GM19193 (cell line): ENCODE measurements around the gene FMO2.

Experiments
- POLR2A ChIP-seq: IDR thresholded peaks from 4 replicates; pipeline ENCODE4 v1.6.1; 2011; ENCODE audit not compliant: insufficient read depth, insufficient read length; ENCODE audit errors: extremely low read depth

FMO2 gene

DNA sequence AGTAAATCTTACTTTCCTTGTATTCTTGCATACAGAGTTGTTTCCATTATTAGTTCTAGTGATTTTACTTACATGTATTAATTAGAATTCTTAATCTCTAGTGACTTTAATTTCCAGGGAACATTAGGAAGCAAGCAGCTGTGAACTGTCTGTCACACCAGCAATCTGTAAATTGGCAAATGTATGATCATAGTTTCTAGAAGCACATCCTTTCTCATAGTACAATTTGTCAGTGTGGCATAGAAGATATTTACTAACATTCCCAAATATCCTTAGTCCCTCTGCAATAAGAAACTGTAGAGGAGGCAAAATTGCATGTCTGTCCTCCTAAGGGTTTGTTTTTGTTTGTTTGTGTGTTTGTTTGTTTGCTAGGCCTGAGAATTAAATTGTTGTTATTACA, 46.2 kb downstream of the FMO2 start:
- no peak for TF ChIP-seq POLR2A

DNA sequence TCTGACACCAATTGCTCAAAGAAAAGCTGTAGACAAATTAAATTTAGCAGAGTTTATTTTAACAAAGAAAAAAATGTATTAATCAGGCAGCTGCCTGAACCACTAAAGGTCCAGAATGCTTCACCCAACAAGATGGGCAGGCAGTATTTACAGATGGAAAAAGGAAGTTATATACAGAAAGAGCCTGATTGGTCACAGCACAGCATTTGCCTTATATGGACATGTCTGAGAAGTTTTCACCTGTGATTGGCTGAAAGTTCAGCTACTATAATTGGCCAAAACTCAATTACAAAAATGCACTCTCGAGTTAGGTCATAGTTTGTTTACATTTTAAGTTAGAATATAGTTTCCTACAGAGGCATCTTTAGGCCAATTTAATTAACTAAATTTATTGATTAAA, 48.1 kb downstream of the FMO2 start:
- TF ChIP-seq POLR2A: no peak

DNA sequence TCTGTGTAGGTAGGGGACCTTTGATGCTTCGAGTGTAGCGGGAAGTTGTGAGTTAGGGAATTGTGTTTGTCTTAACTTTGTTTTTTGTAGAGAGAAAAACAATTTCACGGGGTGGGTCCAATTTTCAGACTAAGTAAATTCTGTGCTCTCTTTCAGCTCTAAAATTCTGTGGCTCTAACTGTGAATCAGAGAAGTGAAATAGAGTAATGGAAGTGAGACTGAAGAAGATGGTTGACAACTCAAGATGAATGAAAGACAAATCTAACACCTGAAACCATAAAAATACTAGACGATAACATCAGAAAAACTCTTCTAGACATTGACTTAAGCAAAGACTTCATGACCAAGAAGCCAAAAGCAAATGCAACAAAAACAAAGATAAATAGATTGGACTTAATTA, 58.8 kb downstream of the FMO2 start:
- TF ChIP-seq POLR2A: no peak

DNA sequence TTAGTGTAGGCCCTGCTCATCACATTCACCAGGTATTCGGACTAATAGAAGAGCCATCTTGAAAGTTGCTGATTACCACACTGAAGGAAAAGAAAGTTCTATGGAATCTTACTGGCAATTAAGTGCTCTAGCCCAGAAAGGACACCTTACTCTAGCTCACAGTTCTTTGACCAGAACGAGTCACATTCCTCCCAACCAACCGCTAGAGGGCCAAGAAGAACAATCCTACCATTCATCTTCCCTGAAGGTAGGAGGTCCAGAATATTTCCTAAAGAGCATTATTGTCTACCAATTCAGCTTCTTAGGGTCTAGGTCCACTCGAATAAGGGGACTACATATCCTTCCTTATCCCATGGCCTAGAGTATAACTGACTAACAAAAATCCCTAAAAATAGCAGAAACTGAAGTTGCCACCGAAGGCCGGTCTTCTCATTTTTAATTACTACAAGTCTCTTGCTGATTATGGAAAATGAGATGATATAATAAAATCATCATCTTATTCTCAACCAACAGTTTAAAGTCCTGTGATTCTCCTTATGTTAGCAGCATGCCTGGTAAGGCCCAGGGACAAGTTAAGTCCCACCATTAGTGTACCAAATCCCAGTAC, 60.5 kb downstream of the FMO2 start:
- TF ChIP-seq POLR2A: no peak

DNA sequence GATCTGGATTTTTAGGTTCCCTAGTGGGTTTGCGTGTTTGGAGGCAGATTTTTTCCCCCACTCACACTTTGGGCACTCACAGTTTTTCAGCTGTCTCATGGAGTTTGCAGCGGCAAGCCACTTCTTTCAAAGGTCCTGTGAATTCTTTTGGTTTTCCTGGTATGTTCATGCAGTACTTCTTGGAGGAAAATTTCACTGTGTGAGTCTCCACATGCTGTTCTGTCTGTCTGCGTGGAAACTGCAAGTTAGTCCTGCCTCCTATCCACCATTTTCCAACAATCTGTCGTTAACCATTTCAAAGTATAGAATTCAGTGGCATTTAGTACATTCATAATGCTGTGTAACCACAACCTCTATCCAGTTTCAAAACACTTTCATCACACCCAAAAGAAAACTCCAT, 62.4 kb downstream of the FMO2 start:
- TF ChIP-seq POLR2A: no peak

DNA sequence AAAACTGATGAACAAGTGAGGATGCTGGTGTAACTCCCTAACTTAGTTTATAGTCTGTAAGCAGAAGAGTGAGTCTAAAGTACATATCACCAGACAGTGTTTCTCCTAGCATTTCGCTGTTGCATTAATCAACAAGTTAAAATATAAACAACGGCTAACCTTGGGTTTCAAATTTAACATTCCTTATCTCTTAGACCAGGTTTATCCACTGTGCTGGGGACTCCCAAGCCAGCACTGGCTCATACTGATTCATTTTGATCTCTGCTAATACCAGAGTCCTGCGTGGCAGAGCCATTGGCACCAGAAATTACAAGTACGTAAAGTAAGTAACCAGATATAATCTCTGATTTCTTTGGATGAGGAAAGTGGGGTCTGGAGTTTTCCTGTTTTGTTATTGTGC, 63.2 kb downstream of the FMO2 start, which contains the start of gene FMO1:
FMO1 (plus strand) TSS at position 193 of the 400 bp plus-strand sequence. CDS start 9,594 bp downstream, outside the sequence.
- TF ChIP-seq POLR2A: no peak

DNA sequence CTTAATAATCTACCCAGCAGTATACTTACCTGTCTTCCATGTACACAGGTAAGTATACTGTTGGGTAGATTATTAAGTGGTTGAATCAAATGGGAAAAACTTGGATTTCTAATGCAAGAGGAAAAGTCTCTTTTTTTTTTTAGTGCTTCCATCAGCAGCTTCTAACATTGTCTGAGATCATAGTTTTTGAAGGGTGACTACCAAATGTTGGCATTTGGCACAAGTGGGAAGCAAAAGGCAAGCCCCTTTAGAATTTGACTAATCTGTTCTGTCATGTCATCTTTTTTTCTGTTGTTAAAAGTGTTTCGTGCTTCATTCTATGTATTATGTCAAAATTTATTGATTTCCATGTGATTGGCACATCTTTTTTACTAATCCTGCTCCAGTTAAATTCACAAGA, 63.7 kb downstream of the FMO2 start:
- no peak for TF ChIP-seq POLR2A

DNA sequence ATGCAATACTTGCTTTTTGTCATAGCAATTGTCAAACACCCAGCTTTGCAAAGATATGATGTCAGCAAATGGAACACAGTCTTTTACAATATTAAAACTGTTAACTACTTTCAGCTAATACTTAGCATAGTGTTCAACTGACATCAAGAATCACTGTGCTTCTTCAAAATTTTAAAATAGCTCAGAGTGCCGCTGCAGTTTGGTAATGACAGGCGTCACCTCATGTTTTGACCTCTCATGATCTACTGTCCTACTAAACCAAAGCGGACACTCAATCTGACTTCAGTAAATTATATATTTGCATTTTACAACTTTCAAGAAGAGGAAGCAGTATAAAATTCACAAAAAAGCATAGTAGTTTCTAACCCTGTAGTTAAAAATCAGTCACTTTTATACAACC, 65.2 kb downstream of the FMO2 start:
- no peak for TF ChIP-seq POLR2A

DNA sequence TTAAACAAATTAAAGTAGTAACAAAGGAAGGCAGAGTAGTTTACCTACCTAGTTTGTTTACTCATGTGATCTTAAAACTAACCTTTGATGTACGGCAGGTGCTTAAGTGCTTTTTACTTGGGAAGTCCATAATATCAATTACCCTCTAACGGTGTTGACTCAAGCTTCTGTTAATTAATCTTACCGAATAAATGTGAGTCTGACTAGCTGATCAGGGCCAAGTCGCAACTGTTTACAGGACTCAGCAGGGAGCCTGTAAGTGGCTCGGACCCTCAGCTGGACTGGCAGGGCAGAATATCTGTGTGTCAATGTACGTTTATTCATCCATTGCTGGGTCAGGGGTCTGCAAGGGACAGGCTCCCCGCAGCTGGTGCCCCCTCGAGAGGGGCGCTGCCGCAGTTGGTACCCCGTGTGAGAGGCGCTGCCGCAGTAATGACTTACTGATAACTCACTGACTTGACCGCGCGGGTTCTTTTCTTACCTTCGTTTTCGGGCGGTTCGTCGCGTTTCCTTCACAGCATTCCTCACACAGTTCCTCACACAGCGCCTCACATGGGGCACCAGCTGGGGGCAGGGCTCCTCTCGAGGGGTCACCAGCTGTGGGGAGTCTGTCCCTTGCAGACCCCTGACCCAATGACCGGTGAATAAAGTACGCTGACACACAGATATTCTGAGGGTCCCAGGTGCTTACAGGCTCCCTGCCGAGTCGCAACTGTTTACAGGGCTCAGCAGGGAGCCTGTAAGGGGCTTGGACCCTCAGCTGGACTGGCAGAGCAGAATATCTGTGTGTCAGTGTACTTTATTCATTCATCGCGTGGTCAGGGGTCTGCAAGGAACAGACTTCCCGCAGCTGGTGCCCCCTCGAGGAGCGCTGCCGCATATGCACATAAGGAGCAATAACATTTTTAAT, 66.2 kb downstream of the FMO2 start:
- no peak for TF ChIP-seq POLR2A

DNA sequence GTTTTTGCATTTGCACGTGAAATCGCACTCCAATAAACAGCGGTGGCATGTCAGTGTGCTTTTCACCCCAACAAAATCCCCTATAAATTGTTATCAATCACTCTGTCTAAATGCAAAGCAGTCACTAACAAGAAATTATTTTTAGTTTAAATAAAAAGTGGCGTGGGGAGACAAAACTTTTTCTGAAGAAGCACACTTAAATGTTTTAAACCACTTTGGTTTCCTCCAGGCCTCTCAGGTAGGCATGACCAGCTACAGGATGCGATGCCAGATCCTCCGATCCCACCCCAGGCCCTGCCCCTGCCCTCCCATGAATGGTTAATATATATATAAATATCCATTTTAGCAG, 66.8 kb downstream of the FMO2 start:
- TF ChIP-seq POLR2A: no peak

DNA sequence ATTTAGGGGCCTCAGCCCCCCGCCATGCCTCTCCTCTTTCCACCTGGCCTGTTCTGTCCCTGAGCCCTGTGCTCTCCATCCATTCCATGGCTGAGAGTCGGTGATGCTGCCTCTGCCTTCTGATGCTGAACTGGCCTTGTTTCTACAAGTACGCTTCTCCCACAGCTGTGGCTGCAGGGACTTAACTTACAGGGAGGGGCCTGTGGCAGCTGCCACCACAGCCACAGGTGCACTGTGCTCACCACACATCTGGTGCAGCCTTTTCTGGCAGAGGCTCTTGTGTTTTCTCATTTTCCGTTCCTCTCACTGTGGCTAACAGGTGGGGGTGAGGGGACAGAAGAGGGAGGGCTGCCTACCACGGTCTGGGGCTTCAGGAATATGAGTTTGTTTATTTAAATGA, 67.4 kb downstream of the FMO2 start:
- no peak for TF ChIP-seq POLR2A

DNA sequence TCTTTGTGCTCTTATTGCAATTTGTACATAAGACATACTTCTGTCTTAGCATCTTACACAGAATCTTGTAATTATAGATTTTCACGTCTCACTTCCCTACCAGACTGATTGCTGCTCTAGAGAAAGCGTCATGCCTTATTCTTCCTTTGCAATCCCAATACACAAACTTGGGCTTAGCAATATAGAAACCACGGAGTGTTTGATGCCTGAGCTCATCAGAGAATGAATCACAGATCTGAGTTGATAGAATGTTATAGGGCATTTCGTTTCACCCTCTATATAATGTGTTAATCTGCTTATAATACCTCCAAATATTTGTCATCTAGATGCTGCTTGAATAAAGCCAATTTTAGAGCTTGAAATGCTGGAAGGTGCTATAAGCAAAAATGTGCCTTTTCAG, 69.8 kb downstream of the FMO2 start:
- no peak for TF ChIP-seq POLR2A

DNA sequence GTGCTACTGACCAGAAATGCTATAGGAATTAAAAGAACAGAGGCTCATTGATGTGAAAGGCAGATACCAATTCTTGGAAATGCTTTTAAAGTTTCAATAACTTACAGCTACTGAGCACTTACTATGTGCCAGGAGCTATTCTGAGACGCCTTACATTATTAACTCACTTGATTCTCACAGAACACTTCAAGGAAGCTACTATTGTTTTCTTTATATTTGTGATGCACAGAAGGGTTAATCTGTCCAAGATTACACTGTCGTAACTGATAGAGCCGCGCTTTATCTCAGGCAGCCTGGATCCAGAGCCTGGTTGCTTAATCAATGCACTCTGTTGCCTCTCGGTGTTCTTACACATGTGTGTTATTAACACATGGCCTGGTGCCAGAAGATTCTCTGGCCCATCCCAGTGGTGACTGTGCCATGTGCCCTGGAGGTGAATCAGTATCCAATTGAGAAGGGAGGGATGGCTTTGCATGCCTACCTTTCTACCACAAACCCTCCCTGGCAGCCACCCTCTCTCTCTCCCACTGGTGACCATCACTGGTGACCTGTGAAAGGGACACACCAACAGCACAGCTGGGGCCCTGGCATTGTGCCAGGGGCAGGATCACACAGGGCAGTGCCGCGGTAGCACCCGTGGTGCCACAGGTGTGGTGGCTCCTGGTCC, 72.0 kb downstream of the FMO2 start:
- no peak for TF ChIP-seq POLR2A

DNA sequence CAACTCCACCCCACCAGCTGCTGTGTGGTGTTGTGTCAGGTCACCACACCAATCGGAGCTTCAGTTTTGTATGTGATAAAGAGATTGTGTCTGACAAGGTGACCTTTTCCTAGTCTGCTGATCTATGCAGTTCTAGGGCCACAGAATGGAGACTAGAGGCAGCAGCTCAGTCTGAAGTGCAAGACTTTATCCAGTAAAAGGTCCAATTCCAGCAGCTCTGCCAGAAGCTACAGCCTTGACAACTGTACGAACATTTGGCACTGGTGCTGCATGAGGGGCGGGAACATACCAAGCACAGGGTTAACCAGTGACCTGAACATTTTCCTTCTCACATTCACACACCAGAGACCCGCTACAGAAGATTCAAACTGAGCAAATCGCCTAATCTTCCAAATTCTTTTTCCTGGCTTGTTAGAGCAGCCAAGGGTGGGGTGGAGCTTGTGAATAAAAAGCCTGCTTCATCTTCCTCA, 72.5 kb downstream of the FMO2 start:
- TF ChIP-seq POLR2A: no peak

DNA sequence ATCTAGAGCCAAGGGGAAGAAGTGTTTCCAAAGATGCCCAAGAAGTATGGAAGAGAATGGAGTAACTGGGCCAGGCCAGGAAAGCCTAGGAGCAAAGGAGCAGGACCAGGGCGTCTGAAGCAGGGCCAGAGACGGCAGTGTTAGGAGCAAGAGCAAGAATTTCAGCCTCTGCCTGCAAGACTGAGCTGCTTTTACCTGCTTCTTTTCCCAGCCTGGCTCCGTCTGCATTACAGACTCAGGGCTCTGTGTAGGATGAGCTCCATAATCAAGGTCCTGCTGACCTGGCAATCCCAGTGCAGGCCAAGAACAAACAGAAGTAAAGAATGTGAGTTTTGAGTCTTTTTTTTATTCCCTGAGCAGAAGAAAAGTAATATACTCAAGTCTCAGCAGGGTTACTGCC, 73.3 kb downstream of the FMO2 start:
- TF ChIP-seq POLR2A: no peak

DNA sequence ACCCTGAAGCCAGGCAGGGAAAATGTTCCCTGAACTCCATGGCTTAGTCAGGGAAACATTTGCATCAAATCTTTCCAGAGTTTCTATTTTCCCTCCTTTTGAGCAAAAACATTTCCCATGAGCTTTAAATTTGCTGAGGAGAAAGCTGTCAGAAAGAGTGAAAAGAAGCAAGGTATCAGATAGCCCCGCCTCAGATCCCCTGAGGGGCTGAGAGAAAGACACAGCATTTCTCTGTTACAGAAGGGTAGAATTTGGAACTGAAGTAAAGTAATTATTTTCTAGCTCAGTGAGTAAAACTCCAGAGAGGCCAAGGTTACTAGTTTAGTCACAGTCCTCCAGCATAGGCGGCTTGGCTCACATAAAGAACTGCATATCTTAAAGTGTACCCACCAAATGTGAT, 73.8 kb downstream of the FMO2 start:
- TF ChIP-seq POLR2A: no peak
